NCI-H1694 treated with DMSO at 0.1 percent for 48 hours (cell line): ENCODE results near the gene PSME4.
"Not testable (repeated sequence)": the region's sequence is repeated elsewhere in the genome, so short reads cannot be mapped to it uniquely, and the experiment has no call there.

Experiments used
- DNase-seq: peaks from one replicate; lab custom pipeline; 2025; lab: John Stamatoyannopoulos, UW

The PSME4 gene

GRCh38 chr2:53886406-53887280, 84.2 kb downstream of the PSME4 start:
- no peak for DNase-seq

GRCh38 chr2:53884883-53885282, 85.9 kb downstream of the PSME4 start:
- no peak for DNase-seq

- no peak for DNase-seq
Observed at GRCh38 chr2:53881986-53882385, 88.8 kb downstream of the PSME4 start.

GRCh38 chr2:53881360-53881759, 89.4 kb downstream of the PSME4 start:
- no peak for DNase-seq

- no peak for DNase-seq
Observed at GRCh38 chr2:53880756-53881155, 90.0 kb downstream of the PSME4 start.

- DNase-seq = no peak
Observed at GRCh38 chr2:53877556-53877955, 93.2 kb downstream of the PSME4 start.

- DNase-seq = no peak
Observed at GRCh38 chr2:53877112-53877511, 93.7 kb downstream of the PSME4 start.

GRCh38 chr2:53874401-53874950, 96.3 kb downstream of the PSME4 start:
- no peak for DNase-seq

- no peak for DNase-seq
Observed at GRCh38 chr2:53867773-53868172, 103.0 kb downstream of the PSME4 start.

GRCh38 chr2:53867169-53867568, 103.6 kb downstream of the PSME4 start:
- DNase-seq = no peak

- no peak for DNase-seq
Observed at GRCh38 chr2:53865962-53866361, 104.8 kb downstream of the PSME4 start.

GRCh38 chr2:53865264-53865663, 105.5 kb downstream of the PSME4 start:
- no peak for DNase-seq

- no peak for DNase-seq
Observed at GRCh38 chr2:53863538-53864227, 107.1 kb downstream of the PSME4 start.

GRCh38 chr2:53861824-53862223, 109.0 kb downstream of the PSME4 start:
- no peak for DNase-seq

- DNase-seq = no peak
Observed at GRCh38 chr2:53859206-53860181, 111.3 kb downstream of the PSME4 start, which contains the start of gene GPR75. Gene GPR75 (minus strand): TSS chr2:53859967. CDS start chr2:53854756, 5,211 bp downstream.

- no peak for DNase-seq
Observed at GRCh38 chr2:53856272-53856671, 114.5 kb downstream of the PSME4 start.

GRCh38 chr2:53854678-53855077, 116.1 kb downstream of the PSME4 start:
- no peak for DNase-seq

- no peak for DNase-seq
Observed at GRCh38 chr2:53852532-53852931, 118.3 kb downstream of the PSME4 start.

GRCh38 chr2:53851052-53851757, 119.6 kb downstream of the PSME4 start:
- not testable (repeated sequence) for DNase-seq

- DNase-seq = no peak
Observed at GRCh38 chr2:53848062-53848461, 122.7 kb downstream of the PSME4 start.

GRCh38 chr2:53843595-53843994, 127.2 kb downstream of the PSME4 start:
- no peak for DNase-seq
